Activated T-helper 1 cell treated with Interleukin-2 at 50 U/mL for 16 hours (primary cell): ENCODE measurements around the gene CLSTN1.
A peak's percentile ranks its signal among the peaks of the same experiment; 100 is the strongest.

Source experiments
- DNase-seq: peaks from one replicate; pipeline ENCODE4 v3.0.0-alpha.2; 2020; ENCODE audit warnings: low read depth

CLSTN1 gene

DNA sequence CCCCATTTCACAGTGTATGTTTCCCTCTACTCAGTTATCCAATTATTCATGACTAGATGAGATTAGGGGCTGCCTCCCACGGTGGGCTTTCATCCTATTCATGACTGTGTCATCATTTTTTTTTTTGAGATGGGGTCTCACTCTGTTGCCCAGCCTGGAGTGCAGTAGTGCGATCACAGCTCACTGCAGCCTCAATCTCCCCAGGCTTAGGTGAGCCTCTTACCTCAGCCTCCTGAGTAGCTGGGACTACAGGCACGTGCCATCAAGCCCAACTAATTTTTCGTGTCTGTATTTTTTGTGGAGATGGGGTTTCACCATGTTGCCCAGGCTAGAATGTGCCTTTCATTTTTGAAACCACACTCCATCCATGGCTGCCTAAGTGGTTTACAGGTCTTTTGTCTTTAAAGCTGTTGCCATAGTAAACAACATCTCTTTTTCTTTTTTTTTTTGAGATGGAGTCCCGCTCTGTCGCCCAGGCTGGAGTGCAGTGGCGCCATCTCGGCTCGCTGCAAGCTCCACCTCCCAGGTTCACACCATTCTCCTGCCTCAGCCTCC, 112.2 kb downstream of the CLSTN1 start:
- no peak for DNase-seq

DNA sequence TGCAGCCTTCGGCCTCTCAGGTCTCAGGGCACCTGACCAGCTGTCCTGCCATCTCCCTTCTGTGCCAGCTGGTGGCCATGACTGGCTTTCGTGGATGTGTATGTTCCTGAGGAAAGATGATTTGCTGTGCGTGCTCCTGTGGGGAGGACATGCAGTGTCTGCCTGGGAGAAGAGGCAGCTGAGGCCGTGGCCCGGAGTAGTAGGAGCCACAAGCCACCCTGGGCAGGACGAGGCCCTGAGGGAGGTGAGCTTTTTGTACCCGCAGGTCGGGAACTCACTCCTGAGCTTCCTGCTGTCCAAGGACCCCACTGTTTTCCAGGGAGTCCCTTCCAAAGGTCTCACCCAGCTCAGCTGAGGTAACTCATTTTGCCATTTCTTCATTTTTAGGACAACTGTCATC, 113.7 kb downstream of the CLSTN1 start:
- no peak for DNase-seq

DNA sequence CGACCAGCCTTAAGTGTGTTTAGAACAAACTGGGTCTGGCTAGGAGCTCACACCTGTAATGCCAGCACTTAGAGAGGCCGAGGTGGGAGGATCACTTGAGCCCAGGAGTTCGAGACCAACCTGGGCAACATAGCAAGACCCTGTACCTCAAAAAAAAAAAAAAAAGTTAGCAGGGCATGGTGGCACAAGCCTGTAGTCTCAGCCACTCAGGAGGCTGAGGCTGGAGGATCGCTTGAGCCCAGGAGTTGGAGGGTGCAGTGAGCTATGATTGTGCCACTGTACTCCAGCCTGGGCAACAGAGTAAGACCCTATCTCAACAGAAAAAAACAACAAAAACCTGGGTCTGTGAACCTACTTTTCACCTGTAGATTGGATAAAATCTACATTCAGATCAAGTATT, 117.6 kb downstream of the CLSTN1 start:
- no peak for DNase-seq

DNA sequence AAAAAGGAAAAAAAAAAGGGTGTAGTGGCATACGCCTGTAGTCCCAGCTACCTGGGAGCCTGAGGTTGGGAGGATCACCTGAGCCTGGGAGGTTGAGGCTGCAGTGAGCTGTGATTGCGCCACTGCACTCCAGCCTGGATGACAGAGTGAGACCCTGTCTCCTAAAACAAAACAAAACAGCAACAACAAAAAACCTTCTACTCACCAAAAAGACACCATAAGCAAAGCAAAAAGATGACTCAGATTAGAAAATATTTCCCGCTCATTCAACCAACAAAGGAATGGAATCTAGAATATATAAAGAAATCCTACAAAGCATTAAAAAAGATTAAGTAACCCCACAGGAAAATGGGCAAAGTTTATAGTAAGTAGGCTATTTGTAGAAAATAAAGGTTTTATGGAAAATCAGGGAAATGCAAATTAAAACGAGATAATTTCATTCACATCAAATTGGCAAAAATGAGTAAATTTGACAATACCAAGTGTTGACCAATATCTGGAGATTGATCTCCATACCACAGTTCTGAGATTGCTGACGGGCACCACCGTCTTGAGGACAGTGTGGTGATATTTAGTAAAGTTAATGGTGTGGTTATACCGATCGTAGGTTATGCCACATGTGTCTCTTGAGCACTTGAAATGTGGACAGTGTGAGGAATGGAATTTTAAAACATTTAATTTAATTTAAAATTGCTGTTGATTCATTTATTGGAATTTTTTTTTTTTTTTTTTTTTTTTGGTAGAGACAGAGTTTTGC, 118.2 kb downstream of the CLSTN1 start:
- DNase-seq: no peak

DNA sequence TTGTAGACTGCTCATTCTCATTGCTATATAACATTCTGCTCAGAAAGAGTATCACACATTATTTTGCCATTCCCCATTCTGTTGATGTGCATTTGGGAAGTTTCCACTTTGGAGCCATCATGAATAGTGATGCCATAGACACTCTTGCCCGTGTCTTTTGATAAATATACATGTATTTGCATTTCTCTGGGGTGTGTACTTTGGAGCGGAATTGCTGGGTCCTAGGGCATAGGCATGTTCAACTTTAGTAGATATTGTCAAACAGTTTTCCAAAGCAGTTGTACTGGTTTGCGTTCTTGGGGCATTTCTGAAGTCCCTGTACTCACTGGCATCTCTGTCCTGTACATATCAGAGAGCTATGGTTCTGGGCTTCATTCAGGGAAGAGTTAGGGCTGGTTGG, 120.1 kb downstream of the CLSTN1 start:
- no peak for DNase-seq

DNA sequence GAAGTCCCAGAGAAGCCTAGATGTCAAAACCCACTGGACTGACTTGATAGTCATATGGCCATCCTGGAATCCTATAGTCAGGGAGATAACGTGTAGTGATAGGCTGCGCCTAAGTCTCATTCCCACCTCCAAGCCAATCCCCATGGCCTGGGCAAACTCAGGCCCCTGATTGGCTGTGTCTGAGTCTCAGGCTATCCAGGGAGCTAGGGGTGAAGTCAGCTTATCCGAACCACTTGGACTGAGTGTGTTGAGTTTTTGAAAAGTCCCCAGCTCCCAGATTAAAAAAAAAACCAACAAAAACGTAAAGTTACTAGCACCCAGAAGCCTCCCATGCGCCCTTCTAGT, 120.6 kb downstream of the CLSTN1 start:
- DNase-seq: no peak

DNA sequence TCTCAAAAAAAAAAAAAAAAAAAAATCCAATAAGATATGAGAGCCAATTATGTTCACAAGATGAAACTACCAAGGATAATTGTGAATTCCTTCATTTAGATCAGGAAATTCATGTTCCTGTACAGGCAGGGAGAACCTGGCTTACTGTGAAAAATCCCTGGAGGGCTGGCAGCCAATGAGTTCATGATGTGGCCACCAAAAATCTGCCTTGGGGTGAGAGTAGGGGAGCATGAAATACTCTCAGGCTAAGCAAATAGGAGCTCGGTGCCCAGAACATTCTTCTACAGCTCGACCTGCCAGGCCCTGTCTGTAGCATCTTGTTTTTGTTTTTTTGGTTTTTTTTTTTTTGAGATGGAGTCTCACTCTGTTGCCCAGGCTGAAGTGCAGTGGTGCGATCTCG, 122.1 kb downstream of the CLSTN1 start:
- DNase-seq: no peak

DNA sequence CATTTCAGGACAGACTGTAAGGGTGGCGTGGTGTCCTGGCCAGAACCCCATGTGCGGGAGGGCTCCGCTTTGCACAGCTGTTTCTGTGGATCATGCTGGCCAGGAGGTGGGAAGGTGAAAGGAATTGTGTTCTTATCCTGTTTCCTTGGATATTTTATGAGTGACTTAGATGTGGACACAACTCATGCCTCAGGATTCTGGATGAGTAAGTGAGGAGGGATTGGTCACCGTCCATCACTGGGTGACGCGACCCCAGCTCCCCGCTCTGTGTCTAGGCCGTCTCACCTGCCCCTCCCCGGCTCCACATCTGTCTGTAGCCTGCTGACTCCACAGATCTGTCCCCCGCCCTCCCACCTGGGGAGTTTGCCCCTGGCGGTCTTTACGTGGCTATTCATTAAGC, 123.4 kb downstream of the CLSTN1 start:
- DNase-seq: no peak

DNA sequence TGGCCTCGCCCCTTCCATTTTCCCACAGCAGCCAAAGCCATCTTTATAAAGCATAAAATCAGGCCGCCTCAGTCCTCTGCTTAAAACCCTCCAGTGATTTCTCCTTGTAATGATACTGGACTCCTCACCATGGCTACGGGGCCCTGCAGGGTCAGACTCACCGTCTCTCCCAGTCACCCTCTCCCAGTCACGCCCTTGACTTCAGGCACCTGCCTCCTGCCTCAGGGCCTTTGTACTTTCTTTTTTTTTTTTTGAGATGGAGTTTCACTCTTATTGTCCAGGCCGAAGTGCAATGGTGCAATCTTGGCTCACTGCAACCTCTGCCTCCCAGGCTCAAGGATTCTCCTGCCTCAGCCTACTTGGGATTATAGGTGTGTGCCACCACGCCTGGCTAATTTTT, 124.4 kb downstream of the CLSTN1 start:
- no peak for DNase-seq

DNA sequence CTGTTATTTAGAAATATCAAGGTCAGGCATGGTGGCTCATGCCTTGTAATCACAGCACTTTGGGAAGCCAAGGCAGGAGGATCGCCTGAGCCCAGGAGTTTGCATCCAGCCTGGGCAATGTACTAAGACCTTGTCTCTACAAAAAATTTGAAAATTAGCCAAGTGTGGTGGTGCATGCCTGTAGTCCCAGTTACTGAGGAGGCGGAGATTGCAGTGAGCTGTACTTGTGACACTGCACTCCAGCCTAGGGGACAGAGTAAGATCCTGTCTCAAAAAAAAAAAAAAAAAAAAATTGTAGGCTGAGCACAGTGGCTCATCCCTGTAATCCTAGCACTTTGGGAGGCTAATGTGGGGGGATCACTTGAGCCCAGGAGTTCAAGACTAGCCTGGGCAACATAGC, 127.0 kb downstream of the CLSTN1 start:
- no peak for DNase-seq

DNA sequence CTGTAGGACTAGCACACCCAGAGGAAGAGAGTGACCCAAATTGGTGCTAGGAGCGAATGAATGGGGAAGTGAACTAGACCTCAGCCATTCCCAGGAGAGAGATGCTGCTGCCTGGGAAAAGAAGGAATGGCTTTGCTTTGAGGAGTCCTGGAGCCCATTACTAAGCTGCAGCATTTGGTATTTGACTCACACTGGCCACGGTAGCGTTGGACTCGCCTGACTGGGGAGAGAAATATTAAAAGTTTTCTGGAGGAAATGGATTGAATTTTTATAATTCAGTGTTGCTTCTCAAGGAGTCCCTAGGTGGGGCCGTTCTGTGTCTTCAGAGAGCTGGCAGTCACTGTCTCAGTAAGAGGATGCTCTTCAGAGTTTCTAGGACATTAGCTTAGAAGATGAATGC, 132.1 kb downstream of the CLSTN1 start:
- no peak for DNase-seq

DNA sequence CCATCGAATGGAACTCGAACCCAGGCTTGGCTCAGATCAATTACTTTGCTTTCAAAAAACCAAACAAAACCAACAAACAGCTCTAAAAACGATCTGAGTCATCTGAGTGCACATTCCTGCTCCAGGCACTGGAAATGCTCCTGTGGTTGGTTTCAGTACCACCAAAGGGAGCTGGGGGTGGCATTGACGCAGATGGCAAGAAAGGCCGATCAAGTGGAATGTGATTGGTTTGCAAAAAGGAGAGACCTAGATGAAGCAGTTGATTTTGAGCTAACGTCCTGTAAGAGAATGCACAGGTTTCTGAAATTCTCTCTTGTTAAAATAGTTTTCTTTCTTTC, 132.7 kb downstream of the CLSTN1 start:
- no peak for DNase-seq

DNA sequence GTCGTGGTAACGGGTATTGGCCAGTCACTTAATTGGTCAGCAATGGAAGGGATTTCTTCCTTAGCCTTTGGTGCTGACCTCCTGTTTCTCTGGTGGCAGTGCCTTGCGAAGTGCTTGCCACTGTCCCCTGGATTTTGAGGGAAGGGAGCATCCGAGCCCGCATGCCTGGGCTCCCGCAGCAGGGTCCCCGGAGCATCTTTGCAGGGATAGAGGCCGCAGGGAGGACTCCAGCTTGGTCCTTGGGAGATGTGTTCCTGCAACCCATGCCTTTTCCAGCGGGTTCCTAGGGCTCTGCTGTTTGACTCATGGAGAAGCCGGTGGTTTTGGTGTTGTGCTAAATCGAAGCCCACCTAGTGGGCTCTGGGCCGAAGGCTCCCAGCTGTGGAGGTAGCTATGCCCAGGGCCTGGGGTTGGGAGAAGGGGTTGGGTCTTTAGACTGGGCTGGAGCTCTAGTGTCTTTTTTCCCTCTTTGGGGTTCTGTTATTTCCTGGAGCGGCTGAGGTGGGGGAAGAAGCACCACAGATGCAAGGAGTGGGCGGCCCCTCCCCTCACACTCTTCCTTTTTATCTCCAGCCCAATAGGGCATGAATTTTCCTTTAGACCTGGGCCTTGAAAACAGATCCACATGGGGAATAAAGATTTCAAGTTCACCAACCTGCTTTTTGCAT, 133.2 kb downstream of the CLSTN1 start:
- no peak for DNase-seq

DNA sequence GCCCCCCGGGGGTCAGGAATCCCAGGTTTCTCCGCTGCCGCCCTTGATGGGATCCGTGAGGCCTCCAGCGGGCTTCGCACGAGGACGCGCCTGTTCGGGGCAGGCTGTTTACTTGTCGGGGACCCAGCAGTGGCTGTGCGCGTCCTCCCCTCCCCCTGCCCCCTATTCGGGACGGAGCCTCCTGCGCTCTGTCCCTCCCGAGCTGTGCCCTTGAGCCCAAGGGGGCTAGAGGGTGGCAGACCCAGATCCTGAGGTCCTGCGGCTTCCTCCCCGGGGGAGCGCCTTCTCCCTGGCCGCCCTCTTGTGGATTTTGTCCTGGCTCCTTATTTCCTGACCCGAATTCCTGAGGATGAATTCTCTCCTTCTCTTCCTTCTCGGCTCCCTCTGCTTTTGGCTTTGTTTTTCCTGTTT, 133.8 kb downstream of the CLSTN1 start:
- no peak for DNase-seq

DNA sequence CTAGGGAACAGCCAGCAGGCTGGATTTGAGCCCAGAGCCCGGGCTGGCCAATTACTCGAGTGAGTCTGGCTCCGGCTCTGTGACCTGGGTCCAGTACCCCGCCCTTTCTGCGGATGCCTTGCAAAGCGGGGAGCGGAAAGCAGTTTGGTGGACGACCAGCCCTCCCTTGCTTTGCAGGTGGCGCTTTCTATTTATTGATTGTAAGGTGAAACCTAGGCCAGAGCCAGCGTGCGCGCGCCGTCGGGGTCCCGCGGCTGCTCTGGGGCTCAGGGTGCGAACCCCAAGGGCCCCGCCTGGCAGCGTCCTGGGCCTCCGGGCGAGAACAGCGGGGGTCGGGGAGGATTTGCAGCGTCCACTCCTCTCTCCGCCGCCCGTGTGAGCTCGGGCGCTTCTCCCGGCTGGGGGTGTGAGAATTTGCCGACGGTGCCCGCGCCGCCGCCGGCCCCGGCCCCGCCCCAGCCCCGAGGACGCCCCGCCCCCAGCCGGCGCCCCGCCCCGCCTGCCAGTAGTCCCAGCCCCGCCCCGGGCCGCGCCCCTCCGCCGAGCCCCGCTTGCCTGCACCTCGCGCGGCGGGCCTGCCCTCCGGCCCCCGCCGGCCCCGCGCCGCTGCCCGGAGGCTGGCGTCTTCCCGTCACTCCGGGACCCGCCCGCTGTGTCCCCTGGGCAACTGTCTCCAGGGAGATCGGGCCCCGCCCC, 134.6 kb downstream of the CLSTN1 start:
- DNase-seq: peak; percentile 75

DNA sequence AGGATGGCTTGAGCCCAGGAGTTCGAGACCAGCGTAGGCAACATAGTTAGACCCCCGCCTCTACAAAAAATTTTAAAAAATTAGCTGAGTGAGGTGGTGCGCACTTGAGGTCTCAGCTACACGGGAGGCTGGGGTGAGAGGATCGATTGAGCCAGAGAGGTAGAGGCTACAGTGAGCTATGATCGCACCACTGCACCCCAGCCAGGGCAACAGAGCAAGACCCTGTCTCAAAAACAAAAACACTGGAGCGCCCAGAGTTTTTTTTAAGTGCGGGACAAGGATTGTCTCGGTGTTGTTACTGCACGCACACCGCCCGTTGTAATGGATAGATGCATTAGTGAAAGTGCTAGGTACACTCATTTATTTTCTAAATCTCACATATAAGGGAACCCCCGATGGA, 135.2 kb downstream of the CLSTN1 start:
- DNase-seq: no peak

DNA sequence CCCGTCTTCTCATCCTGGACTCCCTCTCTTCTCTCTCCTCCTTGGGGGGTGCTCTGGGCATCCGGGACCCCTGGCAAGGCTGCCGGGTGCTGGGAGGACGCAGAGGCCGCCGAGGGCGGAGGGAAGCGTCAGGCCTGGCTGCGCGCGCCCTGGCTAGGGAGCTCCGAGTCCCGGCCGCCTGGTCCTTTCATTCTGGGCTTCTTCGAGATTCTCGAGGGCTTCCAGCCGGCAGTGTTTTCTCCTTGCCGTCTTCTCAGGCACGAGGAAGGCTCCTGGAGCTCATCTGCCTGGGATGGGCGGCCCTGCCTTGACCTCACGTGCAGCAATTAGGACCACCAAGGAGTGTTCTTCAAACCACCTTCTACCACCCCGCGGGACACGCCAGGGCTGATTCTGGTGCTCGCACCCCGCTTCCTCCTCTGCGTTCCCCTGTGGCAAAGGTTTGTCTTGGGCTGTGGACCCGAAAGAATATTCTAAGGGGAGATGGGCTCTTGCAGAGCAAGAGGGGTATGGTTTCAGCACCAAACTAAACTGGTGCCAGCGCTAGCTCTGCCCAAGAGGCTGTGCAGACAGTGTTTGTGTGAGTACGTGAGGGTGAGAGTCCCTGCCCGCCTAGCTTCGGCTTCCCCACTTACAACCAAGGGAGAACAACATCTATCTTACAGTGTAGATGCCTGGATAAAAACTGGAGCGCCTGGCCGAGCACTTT, 135.7 kb downstream of the CLSTN1 start:
- no peak for DNase-seq

DNA sequence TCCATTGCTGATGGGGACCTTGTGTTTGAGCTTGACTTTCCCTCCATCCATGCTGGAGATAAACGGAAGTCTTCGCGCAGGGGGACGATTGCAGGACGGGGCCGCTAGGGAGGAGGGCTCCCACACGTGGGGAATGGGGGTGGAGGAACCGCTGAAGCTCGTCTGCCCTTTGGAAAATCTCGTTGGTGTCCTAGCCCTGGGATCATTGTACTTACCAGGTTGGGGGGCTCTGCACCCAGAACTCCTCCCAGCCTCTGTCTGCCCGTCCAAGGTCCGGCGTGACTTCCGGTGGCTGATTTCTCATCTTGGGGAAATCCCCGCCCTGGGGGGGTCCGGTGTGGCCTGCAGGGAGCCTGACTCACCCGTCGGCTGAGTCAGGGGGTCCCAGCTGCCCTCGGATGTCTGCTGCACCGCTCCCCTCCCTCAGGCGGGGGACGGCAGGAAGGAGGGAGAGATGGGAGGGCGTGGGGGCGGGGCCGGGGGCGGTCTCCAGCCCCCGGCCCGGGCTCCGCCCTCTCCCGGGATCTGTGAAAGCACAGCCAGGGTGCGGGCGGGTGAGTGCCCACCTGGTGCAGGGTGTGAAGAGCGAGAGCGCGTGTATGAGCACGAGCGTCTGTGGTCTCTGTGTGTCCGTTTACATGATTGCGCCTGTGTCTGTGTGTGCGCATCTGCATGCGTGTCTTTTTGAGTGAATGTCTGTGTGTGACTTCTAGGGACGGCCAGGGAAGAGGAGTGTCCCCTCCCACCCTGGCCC, 136.5 kb downstream of the CLSTN1 start:
- peak; percentile 49 for DNase-seq

DNA sequence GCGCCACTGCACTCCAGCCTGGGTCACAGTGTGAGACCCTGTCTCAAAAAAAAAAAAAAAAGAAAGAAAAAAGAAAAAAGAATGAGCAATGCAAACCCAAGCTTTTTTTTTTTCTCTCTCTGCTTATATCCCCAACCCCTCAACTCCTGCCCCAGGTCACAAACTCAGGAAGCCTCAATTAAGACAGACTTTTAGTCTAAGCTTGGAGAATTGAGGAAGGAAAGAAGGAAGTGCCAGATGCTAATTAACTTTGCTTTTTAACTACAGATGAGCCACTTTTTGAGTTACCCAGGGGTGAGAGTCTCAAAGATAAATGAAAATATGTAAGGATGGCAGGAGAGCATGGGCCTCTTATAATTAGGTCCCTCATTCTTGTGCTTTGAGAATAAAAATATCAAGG, 139.0 kb downstream of the CLSTN1 start:
- no peak for DNase-seq

DNA sequence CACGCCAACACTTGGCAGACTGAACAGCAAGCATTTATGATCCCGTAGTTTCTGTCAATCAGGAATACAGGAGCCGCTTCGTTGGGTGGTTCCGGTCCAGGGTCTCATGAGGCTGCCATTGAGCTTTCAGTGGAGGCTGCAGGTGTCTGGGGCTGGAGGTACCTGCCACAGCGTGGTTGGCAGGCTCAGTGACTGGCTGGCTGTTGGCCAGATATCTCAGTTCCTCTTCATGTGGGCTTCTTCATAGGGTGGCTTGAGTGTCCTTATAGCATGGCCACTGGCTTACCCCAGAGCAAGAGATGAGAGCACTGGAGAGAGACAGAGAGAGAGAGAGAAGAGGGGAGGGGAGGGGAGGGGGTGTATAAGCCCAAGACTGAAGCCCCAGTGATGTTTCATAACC, 142.9 kb downstream of the CLSTN1 start:
- no peak for DNase-seq

DNA sequence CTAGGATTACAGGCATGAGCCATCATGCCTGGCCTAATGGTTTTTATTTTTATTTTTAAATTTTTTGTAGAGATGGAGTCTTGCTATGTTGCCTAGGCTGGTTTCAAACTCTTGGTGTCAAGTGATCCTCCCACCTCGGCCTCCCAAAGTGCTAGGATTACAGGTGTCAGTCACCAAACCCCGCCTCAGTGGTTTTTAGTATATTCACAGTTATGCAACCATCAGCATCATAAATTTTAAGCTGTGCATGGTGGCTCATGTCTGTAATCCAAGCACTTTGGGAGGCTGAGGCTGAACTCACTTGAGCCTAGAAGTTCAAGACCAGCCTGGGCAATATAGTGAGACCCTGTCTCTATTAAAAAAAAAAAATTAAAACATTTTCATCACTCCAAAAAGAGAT, 143.7 kb downstream of the CLSTN1 start:
- DNase-seq: no peak
